HG02885 (cell line): ENCODE data around the gene FKBP14.

ENCODE experiments used
- ATAC-seq: cut with Tn5 transposase; IDR thresholded peaks from one replicate; pipeline ENCODE4 v1.9.1; 2021; ENCODE audit warnings: mild to moderate bottlenecking; ENCODE audit not compliant: unreplicated experiment, poor library complexity

Gene FKBP14

DNA sequence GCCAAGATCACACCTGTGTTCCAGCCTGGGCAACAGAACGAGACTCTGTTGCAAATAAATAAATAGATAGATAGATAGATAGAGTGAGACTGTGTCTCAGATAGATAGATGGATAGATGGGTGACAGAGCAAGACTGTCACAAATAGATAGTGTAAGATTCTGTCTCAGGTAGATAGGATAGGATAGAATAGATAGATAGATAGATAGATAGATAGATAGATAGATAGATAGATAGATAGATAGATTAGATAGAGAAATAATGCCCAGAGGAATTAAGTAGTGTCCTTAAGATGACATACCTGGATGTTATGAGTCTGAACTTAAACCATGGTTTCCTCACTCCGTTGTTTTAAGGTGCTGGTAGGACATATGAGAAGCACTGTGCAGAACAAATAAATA, 9.7 kb upstream of the FKBP14 start:
- ATAC-seq = no peak

DNA sequence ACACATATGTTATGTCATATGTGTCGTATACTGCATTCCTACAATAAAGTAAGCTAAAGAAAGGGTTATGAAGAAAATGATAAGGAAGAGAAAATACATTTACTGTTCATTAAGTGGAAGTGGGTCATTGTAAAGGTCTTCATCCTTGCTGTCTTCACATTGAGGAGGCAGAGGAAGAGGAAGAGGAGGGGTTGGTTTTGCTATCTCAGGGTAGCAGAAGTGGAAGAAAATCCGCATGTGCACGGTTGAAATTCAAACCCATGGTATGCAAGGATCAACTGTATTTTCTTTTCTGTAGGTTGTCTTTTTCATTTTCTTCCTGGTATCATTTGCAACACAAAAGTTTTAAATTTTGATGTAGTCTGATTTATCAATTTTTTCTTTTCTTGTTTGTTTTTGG, 8.0 kb upstream of the FKBP14 start:
- ATAC-seq = no peak

DNA sequence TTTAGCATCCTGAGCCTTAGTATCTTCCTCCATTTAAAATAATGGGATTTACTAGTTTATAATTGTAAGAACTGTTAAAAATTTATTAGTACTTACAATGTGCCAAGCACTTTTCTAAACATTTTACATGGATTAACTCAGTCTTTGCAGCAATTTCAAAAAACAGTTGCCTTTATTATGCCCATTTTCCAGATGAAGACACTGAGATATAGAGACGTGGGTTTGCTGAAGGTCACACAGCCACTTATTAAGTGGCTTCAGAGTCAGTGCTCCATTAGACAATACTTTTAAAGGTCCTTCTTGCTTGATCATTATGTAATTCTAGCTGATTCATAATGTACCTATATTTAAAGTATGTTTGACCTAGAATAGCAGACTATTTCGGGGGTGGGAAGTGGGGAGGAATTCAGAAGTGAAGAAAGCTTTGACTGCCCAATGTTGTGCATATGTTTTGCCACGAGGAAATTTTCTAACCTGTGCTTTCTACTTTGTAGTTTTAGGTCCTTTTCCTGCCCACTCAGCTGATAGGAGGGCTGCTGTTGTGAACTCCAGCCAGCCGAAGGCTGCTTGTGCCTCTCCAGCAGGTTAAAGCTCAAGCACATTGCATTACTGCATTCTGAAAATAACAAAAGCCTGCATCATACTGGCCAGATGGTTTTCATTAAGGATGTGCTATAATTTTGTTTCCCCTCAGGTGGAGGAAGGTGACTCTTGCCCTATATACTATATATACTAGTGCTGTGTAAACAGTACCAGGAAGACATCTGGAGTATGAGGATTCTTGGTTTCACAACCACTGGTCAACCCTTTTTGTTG, 6.0 kb upstream of the FKBP14 start:
- ATAC-seq = no peak

DNA sequence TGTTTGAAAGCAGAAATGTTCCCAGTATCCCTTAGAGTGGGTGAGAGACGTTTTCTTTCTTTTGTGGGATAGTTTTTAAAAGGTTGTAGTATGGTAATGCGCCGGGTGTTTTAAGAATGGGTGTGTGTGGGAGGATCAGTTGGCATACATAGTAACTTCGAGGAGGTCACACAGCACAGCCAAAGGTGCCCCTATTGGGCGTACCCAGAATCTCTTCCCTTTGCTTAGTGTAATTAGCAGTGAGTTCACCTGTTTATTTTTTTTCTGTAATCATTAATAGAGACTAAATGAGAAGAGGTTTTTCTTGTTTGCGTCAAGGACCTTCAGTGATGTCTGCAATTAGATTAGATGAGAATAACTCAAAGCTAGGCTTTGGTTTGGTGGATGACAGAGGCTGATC, 3.2 kb upstream of the FKBP14 start:
- no peak for ATAC-seq

DNA sequence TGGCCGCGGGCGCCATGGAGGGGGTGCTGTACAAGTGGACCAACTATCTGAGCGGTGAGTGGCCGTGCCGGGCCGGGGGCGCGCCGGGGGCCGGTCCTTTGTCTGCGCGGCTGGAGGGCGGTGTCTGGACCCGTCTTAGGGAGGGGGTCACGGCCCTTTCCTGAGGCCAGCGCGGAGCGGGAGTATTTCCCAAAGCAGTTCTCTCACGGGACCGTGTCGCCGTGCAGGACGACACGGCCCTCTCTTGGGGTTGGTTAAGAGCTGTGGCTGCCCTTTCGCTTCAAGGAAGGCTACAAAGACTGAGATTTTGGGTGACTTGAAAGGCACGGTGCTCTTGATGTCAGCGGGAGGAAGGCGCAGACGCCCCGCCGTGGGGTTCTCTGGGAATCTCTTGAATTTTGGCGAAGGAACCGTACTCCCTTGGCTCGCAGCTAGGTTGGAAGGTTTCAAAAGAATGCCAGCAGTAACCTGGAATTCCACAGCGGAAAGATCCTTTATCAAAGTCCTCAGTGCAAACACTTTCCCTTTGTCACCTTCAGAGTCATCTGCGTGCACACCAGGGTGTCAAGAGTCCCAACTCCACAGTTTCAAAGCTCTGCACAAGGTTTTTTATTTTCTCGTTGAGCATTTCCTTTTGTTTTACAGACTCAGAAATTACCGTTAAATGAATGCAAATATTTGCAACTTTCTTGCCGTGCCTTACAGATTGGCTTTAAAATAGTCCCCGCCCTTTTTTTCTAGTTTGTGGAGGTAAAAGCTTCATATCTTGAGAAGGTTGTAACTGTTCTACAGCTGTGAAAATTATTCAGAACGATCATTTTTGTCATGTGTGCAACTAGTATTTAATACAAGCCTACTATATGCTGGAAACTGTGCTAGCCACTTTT, 2.5 kb upstream of the FKBP14 start:
- peak; percentile 22 for ATAC-seq

DNA sequence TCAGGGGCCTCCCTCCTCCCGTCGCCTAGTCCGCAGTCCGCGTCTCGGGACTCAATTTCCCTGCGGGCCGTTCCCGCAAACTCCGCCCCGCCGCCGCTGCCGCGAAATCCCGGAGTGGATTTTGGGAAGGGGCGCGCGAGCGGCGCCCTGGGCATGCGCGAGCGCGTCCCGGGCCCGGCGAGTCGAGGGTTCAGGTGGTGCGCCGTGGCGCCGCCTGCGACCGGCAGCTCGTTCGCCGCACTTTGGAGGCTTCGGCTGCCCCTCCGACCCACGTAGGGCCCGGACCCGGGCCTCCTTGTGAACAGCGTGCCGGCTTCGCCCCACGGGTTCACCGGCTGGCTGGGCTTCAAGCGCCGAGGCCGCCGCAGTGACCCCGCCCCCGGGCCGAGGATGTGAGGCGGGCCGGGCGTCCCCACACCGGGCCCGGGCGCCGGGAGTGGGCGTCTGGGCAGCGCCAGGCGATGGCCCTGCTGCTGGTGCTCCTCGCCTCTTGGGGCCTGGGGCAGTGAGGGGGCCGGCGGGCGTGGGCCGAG, 1.8 kb upstream of the FKBP14 start, which contains the start of gene PLEKHA8:
PLEKHA8 (plus strand) TSS at position 197 of the 533 bp plus-strand sequence. CDS start 351 bp downstream, outside the sequence.
- ATAC-seq = peak; percentile 59

DNA sequence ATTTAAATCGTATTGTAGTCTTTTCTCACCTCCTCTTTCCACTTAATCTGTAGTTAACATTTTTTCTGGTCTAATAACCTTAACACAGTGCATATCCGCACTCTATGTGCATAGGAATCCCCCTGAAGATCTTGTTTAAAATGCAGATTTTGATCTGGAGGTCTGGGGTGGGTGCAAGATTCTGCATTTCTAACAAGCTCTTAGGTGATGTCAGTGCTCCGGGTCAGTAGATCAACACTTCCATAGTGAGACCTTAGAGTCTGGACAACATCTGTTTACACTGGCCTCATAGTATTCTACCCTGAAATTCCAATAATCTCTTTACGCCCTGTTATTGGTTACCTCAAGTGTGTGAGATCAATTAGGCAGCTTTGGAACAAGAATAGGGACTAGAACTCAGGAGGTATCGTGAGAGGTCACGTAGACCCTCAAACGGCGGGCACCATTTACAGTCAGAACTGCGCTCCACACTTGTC, 1.3 kb upstream of the FKBP14 start:
- ATAC-seq = peak; percentile 2

DNA sequence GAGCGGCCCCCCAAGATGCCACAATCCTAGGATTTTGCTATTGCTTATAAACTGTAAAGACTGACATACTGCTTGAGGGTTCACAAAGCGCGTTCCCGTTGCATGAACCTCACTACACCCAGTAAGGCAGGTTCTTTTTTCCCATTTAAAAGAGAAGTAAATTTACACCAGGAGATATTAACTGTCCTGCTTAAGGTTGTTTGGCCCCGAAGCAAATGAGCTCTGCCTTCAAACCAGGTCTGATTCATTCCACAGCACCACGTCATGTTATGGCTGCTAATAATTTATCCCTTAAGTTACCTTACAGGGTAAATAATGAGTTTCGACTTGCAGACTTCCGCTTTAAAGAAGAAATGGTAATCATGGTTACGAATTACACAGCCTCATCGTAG, 559 bp upstream of the FKBP14 start:
- ATAC-seq = no peak

DNA sequence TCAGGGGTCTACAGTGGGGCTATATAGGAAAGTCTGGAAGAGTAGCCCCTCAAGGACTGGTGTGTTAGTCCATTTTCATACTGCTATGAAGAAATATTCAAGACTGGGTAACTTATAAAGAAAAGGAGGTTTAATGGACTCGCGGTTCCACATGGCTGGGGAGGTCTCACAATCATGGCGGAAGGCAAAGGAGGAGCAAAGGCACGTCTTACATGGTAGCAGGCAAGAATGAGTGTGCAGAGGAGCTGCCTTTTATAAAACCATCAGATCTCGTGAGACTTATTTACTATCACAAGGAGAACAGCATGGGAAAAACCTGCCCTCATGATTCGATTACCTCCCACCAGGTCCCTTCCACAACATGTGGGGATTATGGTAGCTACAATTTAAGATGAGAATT, 3.0 kb downstream of the FKBP14 start:
- ATAC-seq = no peak

DNA sequence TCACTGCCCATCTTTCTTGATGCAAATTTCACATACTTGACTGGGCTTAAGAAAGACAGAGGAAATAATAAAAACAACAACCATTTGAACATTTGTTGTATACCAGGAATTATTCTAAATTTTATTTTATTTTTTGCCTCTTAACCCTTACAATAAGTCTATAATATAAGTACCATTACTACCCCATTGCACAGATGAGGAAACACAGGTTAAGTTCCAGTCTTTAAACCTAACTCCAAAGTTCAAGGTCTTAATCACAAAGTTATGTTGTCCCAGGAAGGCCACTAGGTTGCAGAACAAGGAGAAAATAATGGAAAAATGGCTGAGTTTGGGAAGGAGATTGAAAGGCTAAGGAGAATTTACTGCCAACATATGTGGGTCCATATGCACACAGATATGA, 3.5 kb downstream of the FKBP14 start:
- no peak for ATAC-seq

DNA sequence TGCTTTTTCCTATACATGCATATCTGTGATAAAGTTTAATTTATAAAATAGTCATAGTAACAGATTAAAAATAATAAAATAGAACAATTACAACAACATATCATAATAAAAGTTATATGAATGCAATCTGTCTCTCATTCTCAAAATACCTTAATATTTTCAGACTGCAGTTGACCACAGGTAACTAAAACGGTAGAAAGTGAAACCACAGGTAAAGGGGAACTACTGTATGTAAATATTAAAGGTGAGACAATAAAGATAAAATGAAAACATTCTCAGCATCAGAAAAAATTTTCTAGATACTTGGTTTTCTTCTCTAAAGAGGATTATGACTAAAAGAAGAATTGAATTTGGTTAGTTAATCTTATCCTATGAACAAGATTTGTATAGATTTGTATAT, 6.0 kb downstream of the FKBP14 start:
- ATAC-seq = no peak

DNA sequence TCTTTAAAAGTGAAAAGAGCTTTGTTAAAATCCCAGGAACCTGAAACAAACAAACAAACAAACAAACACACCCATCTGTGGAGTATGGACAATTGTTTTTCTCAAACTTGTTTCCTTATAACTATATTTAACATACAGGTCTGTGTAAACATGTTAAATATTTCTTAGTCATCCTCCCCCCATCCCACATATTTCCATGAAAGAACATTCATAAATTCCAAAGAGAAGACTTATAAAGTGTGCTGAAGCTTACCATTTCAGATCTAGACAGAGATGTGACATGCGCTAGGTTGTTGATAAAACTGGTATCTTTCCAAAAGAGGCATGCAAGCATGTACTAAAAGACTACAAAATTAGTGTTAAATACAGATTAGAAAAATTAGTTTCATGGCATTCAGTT, 6.5 kb downstream of the FKBP14 start:
- no peak for ATAC-seq

DNA sequence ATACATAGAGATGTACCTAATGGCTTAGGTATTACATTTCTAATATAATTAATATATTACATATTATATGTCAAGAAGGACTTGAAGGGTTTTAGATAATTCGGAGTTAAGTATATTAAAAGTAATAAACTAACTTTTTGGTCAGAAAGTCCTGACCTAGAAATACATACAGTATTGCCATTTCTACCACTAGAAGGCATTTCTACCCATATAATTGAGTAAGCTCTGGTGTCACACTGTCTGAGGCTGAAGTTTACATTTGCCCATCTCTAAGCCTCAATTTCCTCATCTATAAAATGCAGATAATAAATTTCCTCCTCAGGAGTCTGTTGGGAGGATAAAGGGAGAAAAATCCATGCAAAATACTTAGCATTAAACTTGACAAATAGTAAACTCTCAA, 7.1 kb downstream of the FKBP14 start:
- ATAC-seq = no peak

DNA sequence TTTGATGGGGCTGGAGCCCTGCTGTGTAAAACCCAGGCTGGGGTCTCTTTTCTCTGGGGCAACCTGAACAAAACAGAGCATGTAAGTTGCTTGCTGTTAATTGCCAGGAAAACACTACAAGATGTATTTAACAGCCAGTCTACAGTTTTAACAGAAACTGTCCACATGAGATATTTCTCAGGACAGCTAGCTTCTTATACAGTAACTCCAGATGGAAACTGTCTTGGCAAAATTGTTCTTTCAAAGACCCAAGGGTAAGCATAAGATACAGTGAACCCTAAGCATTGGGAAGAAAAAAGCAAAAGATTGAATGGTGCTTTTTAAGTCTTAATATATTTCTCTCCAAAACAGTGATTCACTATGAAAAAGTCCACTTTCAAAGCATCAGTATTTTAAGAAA, 8.1 kb downstream of the FKBP14 start:
- no peak for ATAC-seq

DNA sequence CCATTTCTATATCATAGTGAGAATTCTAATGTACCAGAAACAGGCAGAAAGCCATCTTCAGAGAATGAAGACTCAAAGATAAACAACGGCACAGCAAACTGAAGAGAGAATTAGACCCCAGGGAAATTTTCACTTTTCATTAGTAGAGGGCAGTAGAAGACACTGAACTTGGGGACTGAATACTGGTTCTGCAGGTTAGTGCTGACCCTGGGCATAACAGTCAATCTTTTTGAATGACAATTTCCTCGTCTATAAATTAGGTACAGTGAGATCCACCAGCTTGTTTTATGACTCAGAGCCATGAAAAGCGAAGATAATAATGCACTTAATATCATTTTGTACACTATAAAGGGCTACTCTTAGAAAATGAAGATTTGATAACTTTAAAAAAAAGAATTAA, 13.7 kb downstream of the FKBP14 start:
- no peak for ATAC-seq

DNA sequence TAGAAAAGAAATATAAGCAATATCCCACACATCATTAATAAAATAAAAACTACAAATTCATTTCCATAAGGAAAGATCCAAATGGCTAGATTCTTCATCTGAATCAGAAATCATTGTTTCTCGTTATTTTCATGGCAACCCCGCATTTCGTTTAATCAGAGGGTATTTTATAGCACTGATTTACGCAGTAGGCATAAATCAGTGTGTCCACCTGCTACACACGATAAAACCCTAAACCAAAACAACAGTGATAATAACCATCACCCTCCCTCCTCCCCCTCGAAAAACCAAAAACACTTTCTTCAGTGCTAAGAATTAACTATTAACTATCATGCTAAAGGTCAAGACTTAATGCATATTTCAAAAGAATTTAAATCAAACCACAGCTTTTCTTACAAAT, 16.5 kb downstream of the FKBP14 start:
- no peak for ATAC-seq

DNA sequence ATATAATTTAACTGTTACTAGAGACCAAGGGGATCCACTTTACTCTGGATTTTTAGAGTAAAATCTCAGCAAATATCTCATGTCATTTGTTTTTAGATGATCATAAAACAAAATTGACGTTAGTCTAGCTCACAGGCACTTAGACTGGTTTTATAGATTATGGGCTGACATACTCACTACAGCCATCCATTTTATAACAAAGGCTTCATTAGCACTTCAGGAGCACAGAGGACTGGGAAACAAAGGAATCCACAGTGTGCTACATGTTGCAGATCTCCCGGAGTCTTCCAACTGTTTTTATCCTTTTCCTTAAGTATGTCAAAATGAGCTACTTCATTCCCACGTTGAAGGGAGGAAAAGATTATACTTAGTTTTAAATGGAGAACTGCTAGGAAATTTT, 21.0 kb downstream of the FKBP14 start:
- ATAC-seq = no peak

DNA sequence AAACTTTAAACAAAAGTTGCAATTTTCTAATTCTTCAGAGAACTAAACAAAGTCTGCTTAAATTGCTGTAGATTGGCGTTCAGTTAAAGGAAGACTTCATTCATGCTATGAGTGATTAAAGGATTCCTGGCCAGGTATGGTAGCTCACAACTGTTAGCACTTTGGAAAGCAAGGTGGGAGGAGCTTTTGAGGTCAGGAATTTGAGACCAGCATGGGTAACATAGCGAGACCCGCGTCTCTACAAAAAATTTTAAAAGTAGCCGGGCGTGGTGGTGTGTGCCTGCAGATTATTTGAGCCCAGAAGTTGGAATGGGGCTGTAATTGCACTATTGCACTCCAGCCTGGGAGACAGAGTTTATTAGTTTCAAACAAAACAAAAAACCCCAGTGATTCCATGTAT, 23.4 kb downstream of the FKBP14 start:
- ATAC-seq = no peak

DNA sequence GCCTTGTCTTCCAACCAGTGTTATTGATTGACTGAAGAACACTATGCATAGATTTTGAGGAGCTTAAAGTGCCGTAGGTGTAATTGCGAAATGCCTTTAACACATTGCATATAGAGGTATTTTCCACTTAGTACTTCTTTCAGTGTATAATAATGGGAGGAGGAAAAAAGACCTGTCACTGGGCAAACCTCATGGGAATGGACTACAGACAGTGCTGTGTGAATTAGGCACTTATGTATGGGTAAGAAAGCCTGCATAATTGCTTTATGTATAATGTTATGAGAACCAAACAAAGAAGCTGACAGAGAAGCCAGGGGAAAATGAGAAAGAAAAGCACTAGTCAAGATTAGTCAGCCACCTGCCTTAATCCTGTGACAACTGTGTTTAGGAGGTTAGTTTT, 24.5 kb downstream of the FKBP14 start:
- ATAC-seq = no peak

DNA sequence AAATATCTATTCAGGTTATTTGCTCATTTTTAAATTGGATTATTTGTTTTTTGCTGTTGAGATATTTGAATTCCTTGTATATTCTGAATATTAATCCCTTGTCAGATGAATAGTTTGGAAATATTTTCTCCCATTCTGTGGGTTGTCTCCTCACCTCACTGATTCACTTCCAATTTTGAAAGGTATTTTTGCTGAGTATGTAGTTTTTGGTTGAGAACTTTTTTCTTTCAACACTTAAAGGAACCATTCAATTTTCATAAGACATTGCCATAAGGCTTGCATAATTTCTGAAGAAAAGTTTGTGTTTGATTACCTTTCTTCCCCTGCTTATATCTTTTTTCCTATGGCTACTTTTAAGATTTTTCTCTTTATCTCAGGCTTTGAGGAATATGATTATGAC, 28.0 kb downstream of the FKBP14 start:
- ATAC-seq = no peak

DNA sequence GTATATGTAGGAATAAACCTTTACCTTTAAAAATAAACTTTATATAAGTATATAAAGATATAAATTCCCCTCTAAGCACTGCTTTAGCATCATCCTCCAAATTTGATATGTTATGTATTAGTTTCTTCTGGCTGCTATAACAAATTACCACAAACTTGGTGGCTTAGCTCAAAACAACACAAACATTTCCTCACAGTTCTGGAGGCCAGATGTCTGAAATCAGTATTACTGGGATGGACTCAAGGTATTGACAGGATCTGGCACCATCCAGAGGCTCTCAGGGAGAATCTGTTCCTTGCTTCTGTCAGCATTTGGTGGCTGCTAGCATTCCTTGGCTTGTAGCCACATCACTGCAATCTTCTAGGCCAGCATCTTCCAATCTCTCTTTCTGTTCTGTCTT, 30.2 kb downstream of the FKBP14 start:
- no peak for ATAC-seq
